HepG2 (cell line): ENCODE results near the gene ACP2.

Experiments
- FOXK2 ChIP-seq: fragments of 450-650 bp; IDR thresholded peaks from 2 replicates; pipeline ENCODE4 v1.6.1; 2016
- JUN ChIP-seq: sonication (generic); formaldehyde crosslinking; IDR thresholded peaks from 2 replicates; pipeline ENCODE4 v1.4.0; 2020; ENCODE audit warnings: mild to moderate bottlenecking, missing genetic modification reagents
- ZBTB40 ChIP-seq, 2 experiments: fragments of 450-650 bp in 1 of 2; sonication (generic) in 1 of 2; formaldehyde crosslinking in 1 of 2; IDR thresholded peaks; 2 replicates each; pipeline versions ENCODE4 v1.6.1 to v1.8.0; 2016 to 2022; ENCODE audit warnings: antibody characterized with exemption in 1 of 2, mild to moderate bottlenecking in 1 of 2, missing genetic modification reagents in 1 of 2

GRCh38 chr11:47225552-47226400, 22.8 kb downstream of the ACP2 start:
- TF ChIP-seq ZBTB40 (IDR thresholded peaks at IDR 0.05) (no peak), ZBTB40 (CRISPR knock-in tag; IDR thresholded peaks at IDR 0.05) (no peak), JUN (no peak), FOXK2 (no peak)
